Common myeloid progenitor, CD34-positive (primary cell): ENCODE measurements around the gene ZNF367.
A peak's percentile ranks its signal among the peaks of the same experiment; 100 is the strongest.

Experiments used
- CTCF ChIA-PET: fragments of 350-600 bp; sonication (Branson Sonifier 250); formaldehyde crosslinking; loops from one replicate; lab custom pipeline; 2021; ENCODE audit warnings: antibody characterized with exemption; lab: Charles Lee
- POLR2A ChIA-PET: fragments of 350-600 bp; sonication (Branson Sonifier 250); formaldehyde crosslinking; loops from one replicate; lab custom pipeline; 2021; ENCODE audit warnings: antibody characterized with exemption; lab: Charles Lee
- DNase-seq, 3 donors: peaks; one replicate each; pipeline versions ENCODE4 v3.0.0 to v3.0.0-alpha.2; 2013
- H3K27ac ChIP-seq, 2 experiments: 1 replicate in 1 of 2; 2 replicates in 1 of 2; pipeline ENCODE4 v1.7.0; 2013; ENCODE audit warnings: inconsistent platforms in 2 of 2, low read length in 2 of 2, mild to moderate bottlenecking in 2 of 2, low read depth in 1 of 2, moderate library complexity in 1 of 2; ENCODE audit not compliant: severe bottlenecking in 2 of 2, insufficient read depth in 1 of 2, poor library complexity in 1 of 2
- H3K27me3 ChIP-seq, 5 experiments: replicated peaks in 2 of 5; 1 replicate in 3 of 5; 2 replicates in 2 of 5; pipeline versions ENCODE4 v1.6.1 to v1.7.0; 2013; ENCODE audit warnings: low read length in 4 of 5, mild to moderate bottlenecking in 2 of 5, moderate library complexity in 2 of 5, inconsistent platforms in 1 of 5; ENCODE audit not compliant: insufficient read depth in 5 of 5, control insufficient read depth in 4 of 5
- H3K36me3 ChIP-seq, 4 experiments: 1 replicate in 2 of 4; 2 replicates in 2 of 4; pipeline versions ENCODE4 v1.6.1 to v1.7.0; 2013; ENCODE audit warnings: low read length in 3 of 4, control low read depth in 1 of 4, mild to moderate bottlenecking in 1 of 4; ENCODE audit not compliant: control insufficient read depth in 4 of 4, insufficient read depth in 4 of 4
- H3K4me1 ChIP-seq, 4 experiments: 1 replicate in 3 of 4; 2 replicates in 1 of 4; pipeline versions ENCODE4 v1.6.1 to v1.7.1; 2013; ENCODE audit warnings: low read length in 3 of 4, mild to moderate bottlenecking in 3 of 4, control low read depth in 1 of 4, inconsistent platforms in 1 of 4, moderate library complexity in 1 of 4; ENCODE audit not compliant: control insufficient read depth in 4 of 4, insufficient read depth in 4 of 4; ENCODE audit errors: control extremely low read depth in 1 of 4
- H3K4me3 ChIP-seq, 7 experiments: 1 replicate in 4 of 7; 2 replicates in 3 of 7; pipeline versions ENCODE4 v1.5.1 to v1.7.0; 2013; ENCODE audit warnings: mild to moderate bottlenecking in 7 of 7, low read length in 6 of 7, moderate library complexity in 6 of 7, inconsistent platforms in 2 of 7, low read depth in 2 of 7, control low read depth in 1 of 7; ENCODE audit not compliant: insufficient read depth in 4 of 7, control insufficient read depth in 1 of 7; ENCODE audit errors: extremely low read depth in 1 of 7
- H3K9me3 ChIP-seq, 5 experiments: 1 replicate in 4 of 5; 2 replicates in 1 of 5; pipeline versions ENCODE4 v1.6.1 to v1.7.1; 2013; ENCODE audit warnings: low read length in 4 of 5, mild to moderate bottlenecking in 2 of 5, inconsistent platforms in 1 of 5, low read depth in 1 of 5, moderate library complexity in 1 of 5; ENCODE audit not compliant: control insufficient read depth in 4 of 5, insufficient read depth in 2 of 5; ENCODE audit errors: control extremely low read depth in 1 of 5
- WGBS: methylation state at CpG from one replicate; pipeline ENCODE4 v1.1.5; 2013; ENCODE audit not compliant: insufficient coverage; 5-methylcytosine and 5-hydroxymethylcytosine counted together

The ZNF367 gene

DNA sequence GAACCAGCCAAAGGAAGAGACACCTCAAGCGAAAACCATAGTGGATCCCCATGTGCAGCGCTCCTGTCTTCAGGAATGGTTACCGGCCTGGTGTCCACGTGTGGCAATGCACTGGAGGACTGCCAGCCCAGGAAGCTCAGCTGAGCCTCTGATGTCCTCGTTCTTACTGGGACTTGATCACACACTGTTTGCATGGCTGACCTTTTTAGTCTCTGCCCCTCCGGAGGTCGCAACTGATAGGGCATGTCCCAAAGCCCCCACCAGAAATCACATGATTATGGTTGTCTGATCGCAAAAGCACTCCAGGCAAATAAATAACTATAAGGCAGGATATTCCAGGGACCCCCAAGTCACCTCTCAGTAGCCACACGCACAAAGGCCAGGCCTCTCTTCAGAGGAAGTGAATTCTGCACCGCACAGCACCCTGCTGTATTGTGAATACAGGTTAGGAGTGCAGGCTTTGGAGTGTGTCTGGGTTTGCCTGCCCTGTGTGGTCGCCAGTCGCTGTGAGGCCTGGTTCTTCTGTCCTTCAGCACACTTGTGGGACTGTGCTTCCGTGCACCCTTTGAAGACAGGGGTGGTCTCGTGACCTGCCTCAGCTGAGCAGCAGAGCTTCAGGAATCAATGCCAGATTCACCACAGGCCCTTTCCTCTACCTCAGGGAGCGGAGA, 18.4 kb upstream of the ZNF367 start:
- H3K4me1 ChIP-seq, result no peaks in the 10 kb centered on the region
- WGBS, result 97% methylated on average over 13 of the region's 15 CpGs
- CTCF ChIA-PET, result no interaction called here
- H3K27ac ChIP-seq, result no peak overlapping the region
- no peaks in the 10 kb centered on the region for H3K27me3 ChIP-seq
- no peak for DNase-seq
- no peak overlapping the region for H3K4me3 ChIP-seq
- no peaks in the 10 kb centered on the region for H3K36me3 ChIP-seq
- POLR2A ChIA-PET, result no interaction called here
- no peaks in the 10 kb centered on the region for H3K9me3 ChIP-seq

DNA sequence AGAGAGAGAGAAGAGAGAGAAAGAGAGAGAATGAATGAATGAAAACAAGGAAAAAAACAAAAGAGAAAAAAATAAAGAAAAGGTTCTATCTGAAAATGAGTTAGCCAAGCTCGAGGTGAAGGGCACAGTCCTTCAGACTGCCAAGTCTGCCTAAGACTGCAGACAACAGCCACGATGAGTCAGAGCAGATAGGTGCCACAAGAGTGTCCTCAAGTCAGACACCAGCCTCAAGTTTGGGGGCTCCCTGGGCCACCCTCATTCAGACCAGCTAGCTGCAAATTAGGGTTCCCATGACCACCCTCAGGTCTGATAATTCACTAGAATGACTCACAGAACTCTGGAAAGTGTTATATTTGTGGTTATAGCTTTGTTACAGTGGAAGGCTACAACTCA, 17.9 kb upstream of the ZNF367 start:
- Histone ChIP-seq H3K27me3 (no peaks in the 10 kb centered on the region), H3K9me3 (no peaks in the 10 kb centered on the region), H3K36me3 (no peaks in the 10 kb centered on the region), H3K4me1 (no peaks in the 10 kb centered on the region), H3K27ac (no peak overlapping the region), H3K4me3 (no peak overlapping the region)
- DNase-seq, result no peak
- POLR2A ChIA-PET, result no interaction called here
- WGBS, result 95% methylated on average over 2 of the region's 2 CpGs
- CTCF ChIA-PET, result interaction anchor here (1.4 kb wide), 1 partner anchor 14 kb away, joined by 4 read pairs; the partner anchor contains the start of gene HABP4

DNA sequence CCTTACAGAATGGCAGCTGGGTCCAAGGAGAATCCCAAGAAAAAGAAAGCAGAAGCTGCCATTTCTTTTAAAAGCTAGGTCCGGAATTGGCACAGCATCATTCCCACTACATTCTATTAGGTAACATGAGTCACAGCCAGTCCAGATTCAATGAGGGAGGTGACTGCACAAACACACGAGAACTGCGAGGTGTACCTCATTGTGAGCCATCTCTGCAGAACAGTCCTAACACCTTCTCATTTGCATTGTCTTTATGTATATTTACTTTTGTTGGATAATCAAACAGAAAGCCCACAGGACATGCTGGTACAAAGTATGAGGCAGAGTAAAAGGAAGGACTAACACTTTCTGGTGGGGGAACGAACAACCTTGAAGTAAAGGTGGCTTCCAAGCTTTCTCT, 17.2 kb upstream of the ZNF367 start:
- ChIA-PET POLR2A (no interaction called here), CTCF (interaction anchor here (0.7 to 1.4 kb wide), 3 partner anchors 15 to 108 kb away, joined by 4 read pairs; partner anchors contain the start of gene HABP4)
- Histone ChIP-seq H3K36me3 (no peaks in the 10 kb centered on the region), H3K4me3 (no peak overlapping the region), H3K9me3 (no peaks in the 10 kb centered on the region), H3K27ac (no peak overlapping the region), H3K27me3 (no peaks in the 10 kb centered on the region), H3K4me1 (no peaks in the 10 kb centered on the region)
- DNase-seq, result no peak
- WGBS, result 100% methylated on average over 2 of the region's 4 CpGs

DNA sequence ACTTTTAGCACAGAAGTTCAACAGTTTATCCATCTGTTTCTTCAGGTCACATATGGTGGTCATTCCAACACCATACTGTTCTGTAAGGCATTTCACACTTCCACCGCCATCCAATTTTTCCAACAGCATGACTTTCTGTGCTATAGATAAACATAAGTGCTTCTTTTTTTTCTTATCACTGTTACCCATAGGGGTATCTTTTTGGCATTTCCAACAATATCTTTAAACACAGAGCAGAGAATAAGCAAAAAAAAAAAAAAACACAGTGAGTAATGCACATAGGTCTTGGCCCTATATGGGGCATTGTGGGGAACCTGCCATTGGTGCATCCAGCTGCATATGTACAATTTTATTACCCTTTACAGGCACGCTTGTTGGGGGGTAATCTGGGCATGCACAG, 12.2 kb upstream of the ZNF367 start:
- ChIA-PET CTCF (interaction anchor here (0.7 kb wide), 1 partner anchor 19 kb away, joined by 4 read pairs; no protein-coding TSS in a partner anchor), POLR2A (no interaction called here)
- no peak overlapping the region for H3K27ac ChIP-seq
- H3K4me1 ChIP-seq, result peaks cover 0 to 3% (median 0%) of the 10 kb centered on the region in 4 experiments
- no CpG with 5 or more reads among the region's 2 CpGs for WGBS
- H3K9me3 ChIP-seq, result no peaks in the 10 kb centered on the region
- no peaks in the 10 kb centered on the region for H3K27me3 ChIP-seq
- H3K4me3 ChIP-seq, result no peak overlapping the region
- no peaks in the 10 kb centered on the region for H3K36me3 ChIP-seq
- DNase-seq, result no peak

DNA sequence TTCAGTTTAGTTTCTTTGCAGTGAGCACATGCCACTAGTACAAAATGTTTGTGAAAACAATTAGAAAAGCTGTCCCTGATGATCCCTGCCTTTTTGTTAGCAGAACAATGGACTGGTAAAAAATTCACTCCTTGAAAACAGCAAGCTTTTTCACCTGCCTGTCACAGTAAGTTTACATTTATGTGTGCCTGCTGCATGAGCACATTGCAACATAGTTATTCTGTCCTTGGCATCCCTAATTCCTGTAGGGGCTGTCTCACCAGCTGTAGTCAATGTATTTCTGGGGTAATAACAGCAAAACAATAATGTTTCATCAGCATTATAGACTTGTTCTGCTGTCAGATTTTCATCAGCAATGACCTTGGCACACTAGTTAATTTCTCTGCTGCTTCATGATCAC, 11.6 kb upstream of the ZNF367 start:
- no peaks in the 10 kb centered on the region for H3K27me3 ChIP-seq
- CTCF ChIA-PET, result interaction anchor here (0.7 kb wide), 1 partner anchor 20 kb away, joined by 4 read pairs; no protein-coding TSS in a partner anchor
- H3K36me3 ChIP-seq, result no peaks in the 10 kb centered on the region
- H3K27ac ChIP-seq, result no peak overlapping the region
- DNase-seq, result no peak
- H3K4me3 ChIP-seq, result no peak overlapping the region
- H3K4me1 ChIP-seq, result peaks cover 0 to 3% (median 0%) of the 10 kb centered on the region in 4 experiments
- POLR2A ChIA-PET, result no interaction called here
- no peaks in the 10 kb centered on the region for H3K9me3 ChIP-seq

DNA sequence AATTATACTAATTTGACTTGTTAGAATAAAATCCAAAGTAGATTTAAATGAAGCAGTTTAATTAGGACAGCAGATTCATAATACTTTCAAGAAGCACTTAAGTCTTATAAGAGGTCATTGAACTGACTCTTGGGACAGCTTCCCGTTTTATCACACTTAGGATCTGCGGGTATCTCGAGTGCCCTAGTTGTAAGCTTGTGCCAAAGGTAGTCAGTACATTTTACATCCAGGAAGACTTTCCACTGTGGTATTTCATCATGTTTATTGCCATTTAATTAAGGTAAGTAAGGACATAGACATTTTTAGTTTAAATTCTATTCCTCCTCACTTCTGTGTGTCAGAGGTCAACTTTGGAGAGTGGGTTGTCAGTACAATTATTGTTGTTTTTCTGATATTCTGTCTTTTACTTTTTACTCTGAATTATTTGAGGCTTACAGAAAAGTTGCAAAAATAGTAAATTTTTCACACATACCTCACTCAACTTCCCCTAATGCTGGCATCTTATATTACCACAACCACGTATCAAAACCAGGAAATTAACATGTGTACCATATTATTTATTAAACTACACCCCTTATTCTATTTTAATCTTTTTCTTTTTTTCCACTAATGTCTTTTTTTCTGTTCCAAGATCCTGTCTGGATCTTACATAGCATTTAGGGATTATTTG, 7.5 kb upstream of the ZNF367 start:
- ChIA-PET CTCF (interaction anchor here (0.8 kb wide), 1 partner anchor 17 kb away, joined by 3 read pairs; no protein-coding TSS in a partner anchor), POLR2A (no interaction called here)
- WGBS, result 0% methylated on average over 1 of the region's 4 CpGs
- DNase-seq, result peak in 1 of 3 donors; percentile 32
- H3K36me3 ChIP-seq, result no peaks in the 10 kb centered on the region
- H3K4me3 ChIP-seq, result no peak overlapping the region
- H3K27me3 ChIP-seq, result no peaks in the 10 kb centered on the region
- no peak overlapping the region for H3K27ac ChIP-seq
- peaks cover 2 to 10% (median 7%) of the 10 kb centered on the region in 4 experiments for H3K4me1 ChIP-seq
- no peaks in the 10 kb centered on the region for H3K9me3 ChIP-seq

DNA sequence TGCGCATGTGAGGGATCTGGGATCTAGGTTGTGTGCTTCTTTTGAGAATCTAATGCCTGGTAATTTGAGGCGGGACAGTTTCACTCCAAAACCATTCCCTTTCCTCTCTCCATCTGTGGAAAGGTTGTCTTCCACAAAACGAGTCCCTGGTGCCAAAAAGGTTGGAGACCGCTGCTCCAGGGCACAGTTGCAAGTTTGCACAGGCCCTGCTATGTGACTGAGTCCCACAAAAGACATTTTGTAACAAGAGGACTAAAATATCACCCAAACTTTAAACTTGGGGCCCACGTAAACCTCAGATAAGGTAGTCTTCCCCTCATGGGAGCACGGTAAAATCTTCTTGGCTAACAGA, 5.8 kb upstream of the ZNF367 start:
- WGBS, result 94% methylated on average over 3 of the region's 6 CpGs
- Histone ChIP-seq H3K27ac (no peak overlapping the region), H3K27me3 (no peaks in the 10 kb centered on the region), H3K4me3 (no peak overlapping the region), H3K4me1 (peaks cover 13 to 26% (median 19%) of the 10 kb centered on the region in 4 experiments), H3K9me3 (no peaks in the 10 kb centered on the region), H3K36me3 (no peaks in the 10 kb centered on the region)
- DNase-seq, result no peak
- POLR2A ChIA-PET, result no interaction called here
- CTCF ChIA-PET, result interaction anchor here (0.7 to 2.8 kb wide), 3 partner anchors 8 to 26 kb away, joined by 3 to 10 read pairs (median 4); partner anchors contain the start of gene HABP4
